Measurements from ENCODE around the gene TTC22. TPM values are rescaled to one million over a fixed set of nuclear protein-coding genes. Genes with fewer than 3 reads are reported as not detected.
A peak's percentile ranks its signal among the peaks of the same experiment; 100 is the strongest.

The TTC22 gene
- total RNA-seq, 1 experiment from 2014 or later: 1.8 TPM

DNA sequence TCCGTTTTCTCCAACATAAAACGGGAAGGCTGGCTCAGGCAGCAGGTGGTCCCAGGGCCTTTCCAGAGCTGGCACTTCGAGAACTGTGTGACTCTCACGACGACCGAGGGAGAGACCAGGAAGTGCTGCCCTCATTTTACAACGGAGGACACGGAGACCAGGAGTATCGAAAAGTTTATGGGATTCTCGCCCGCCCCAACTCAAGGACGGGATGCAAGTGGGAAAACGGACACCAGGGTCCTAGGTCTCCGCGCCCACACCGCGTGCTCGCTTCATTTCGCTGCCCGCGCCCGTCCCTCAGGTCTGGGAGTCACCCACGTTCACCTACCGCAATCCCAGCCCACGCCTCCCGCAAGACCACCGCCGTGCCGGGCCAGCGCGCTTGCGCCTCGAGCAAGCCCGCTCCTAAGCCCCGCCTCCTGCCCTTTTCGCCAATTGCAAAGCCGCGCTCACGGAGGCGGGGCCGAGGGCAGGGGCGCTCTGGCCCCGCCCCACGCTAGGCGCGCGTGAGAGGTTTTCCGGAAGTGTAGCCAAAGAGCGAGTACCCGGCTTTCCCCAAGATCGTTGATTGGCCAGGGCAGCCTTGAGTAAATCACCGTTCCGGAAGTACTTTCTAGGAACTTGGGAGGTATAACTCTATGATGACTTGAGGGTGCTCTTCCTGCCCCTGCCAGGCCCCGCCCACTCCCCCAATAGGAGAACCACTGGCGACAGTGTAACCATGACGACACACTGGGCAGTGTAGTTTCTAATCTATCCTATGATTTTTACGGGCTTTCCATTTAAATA lies 36.8 kb downstream of the TTC22 start, which contains the start of gene PARS2 (continued):
- TF ChIP-seq CTCF (IDR thresholded peaks at IDR 0.05 in 2 of 3, conservative IDR thresholded peaks at IDR 0.05 in 1 of 3; ENCODE audit: borderline replicate concordance in 1 of 3, insufficient read depth in 1 of 3, low read depth in 2 of 3, low read length in 2 of 3) (no peak), EGR1 (IDR thresholded peaks at IDR 0.05; ENCODE audit: low read depth) (peak; percentile 71), EZH2phosphoT487 (IDR thresholded peaks at IDR 0.05; ENCODE audit: borderline replicate concordance) (no peak), TCF7L2 (IDR thresholded peaks at IDR 0.05; ENCODE audit: borderline replicate concordance, extremely low read depth, insufficient read depth, insufficient read length) (no peak), FOSL1 (IDR thresholded peaks at IDR 0.05; ENCODE audit: low read depth) (no peak), ZNF274 (IDR thresholded peaks at IDR 0.05; ENCODE audit: low read depth, low read length) (no peak), CEBPB (IDR thresholded peaks at IDR 0.05; ENCODE audit: low read depth) (no peak), CBX3 (IDR thresholded peaks at IDR 0.05; ENCODE audit: low read depth) (no peak), SRF (IDR thresholded peaks at IDR 0.05; ENCODE audit: low read depth) (peak; percentile 66; the same call in 1 of the 2 replicates), EZH2 (IDR thresholded peaks at IDR 0.05) (no peak), ELF1 (IDR thresholded peaks at IDR 0.05; ENCODE audit: borderline replicate concordance, low read depth) (peak; percentile 81), SP1 (IDR thresholded peaks at IDR 0.05; ENCODE audit: low read depth) (peak; percentile 96), RAD21 (IDR thresholded peaks at IDR 0.05; ENCODE audit: low read depth) (no peak), ZFX (IDR thresholded peaks at IDR 0.05) (peak; percentile 57)
- TF ChIP-seq, protein P1, sequence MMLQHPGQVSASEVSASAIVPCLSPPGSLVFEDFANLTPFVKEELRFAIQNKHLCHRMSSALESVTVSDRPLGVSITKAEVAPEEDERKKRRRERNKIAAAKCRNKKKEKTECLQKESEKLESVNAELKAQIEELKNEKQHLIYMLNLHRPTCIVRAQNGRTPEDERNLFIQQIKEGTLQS (IDR thresholded peaks at IDR 0.05): no peak
- TF ChIP-seq, protein P2, sequence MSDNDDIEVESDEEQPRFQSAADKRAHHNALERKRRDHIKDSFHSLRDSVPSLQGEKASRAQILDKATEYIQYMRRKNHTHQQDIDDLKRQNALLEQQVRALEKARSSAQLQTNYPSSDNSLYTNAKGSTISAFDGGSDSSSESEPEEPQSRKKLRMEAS (IDR thresholded peaks at IDR 0.05): peak; percentile 75
